ENCODE data around the gene UBN2. TPM values are rescaled to one million over a fixed set of nuclear protein-coding genes. Genes with fewer than 3 reads are reported as not detected.
A peak's percentile ranks its signal among the peaks of the same experiment; 100 is the strongest.

The UBN2 gene
- total and polyA plus RNA-seq, 2 of the 13 experiments (the other 11 are each of a cell fraction or from before 2014, with no cell fraction given): 5.6 to 5.7 TPM

DNA sequence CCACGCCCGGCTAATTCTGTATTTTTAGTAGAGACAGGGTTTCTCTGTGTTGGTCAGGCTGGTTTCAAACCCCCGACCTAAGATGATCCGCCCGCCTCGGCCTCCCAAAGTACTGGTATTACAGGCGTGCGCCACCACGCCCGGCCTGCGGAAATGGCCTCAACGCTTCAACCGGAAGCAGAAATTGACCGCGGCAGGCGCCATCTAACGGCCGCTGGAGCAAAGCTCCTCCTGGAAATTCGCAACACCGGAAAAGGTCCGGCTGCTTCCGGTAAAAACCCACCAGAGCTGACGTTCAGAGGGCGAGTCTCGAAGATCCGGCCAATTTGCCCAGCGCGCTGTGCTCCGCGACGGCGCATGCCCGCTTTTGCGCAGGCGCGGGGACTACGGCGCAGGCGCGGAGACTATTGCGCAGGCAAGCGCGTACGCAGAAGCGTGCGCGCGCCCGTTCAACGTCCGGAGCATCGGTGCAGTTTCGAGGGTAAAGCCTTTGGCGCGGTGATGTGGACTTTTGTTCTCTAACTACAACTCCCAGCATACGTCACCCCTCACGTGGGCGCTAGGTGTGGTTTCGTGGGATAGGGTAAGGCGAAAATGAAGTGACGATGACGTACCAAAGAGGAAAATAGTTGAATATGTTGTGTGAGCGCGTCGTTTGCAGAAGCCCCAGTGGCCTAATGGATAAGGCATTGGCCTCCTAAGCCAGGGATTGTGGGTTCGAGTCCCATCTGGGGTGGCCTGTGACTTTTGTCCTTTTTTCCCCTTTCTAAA lies 109.2 kb downstream of the UBN2 start (continued):
- TF ChIP-seq, protein P1, sequence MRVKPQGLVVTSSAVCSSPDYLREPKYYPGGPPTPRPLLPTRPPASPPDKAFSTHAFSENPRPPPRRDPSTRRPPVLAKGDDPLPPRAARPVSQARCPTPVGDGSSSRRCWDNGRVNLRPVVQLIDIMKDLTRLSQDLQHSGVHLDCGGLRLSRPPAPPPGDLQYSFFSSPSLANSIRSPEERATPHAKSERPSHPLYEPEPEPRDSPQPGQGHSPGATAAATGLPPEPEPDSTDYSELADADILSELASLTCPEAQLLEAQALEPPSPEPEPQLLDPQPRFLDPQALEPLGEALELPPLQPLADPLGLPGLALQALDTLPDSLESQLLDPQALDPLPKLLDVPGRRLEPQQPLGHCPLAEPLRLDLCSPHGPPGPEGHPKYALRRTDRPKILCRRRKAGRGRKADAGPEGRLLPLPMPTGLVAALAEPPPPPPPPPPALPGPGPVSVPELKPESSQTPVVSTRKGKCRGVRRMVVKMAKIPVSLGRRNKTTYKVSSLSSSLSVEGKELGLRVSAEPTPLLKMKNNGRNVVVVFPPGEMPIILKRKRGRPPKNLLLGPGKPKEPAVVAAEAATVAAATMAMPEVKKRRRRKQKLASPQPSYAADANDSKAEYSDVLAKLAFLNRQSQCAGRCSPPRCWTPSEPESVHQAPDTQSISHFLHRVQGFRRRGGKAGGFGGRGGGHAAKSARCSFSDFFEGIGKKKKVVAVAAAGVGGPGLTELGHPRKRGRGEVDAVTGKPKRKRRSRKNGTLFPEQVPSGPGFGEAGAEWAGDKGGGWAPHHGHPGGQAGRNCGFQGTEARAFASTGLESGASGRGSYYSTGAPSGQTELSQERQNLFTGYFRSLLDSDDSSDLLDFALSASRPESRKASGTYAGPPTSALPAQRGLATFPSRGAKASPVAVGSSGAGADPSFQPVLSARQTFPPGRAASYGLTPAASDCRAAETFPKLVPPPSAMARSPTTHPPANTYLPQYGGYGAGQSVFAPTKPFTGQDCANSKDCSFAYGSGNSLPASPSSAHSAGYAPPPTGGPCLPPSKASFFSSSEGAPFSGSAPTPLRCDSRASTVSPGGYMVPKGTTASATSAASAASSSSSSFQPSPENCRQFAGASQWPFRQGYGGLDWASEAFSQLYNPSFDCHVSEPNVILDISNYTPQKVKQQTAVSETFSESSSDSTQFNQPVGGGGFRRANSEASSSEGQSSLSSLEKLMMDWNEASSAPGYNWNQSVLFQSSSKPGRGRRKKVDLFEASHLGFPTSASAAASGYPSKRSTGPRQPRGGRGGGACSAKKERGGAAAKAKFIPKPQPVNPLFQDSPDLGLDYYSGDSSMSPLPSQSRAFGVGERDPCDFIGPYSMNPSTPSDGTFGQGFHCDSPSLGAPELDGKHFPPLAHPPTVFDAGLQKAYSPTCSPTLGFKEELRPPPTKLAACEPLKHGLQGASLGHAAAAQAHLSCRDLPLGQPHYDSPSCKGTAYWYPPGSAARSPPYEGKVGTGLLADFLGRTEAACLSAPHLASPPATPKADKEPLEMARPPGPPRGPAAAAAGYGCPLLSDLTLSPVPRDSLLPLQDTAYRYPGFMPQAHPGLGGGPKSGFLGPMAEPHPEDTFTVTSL (CRISPR knock-in tag; IDR thresholded peaks at IDR 0.05; ENCODE audit: borderline replicate concordance): peak; percentile 10; the same call in 1 of the 2 replicates
- TF ChIP-seq CREB1 (IDR thresholded peaks at IDR 0.05): peak; percentile 99
- peak; percentile 97 for TF ChIP-seq CREB1 (CRISPR knock-in tag; IDR thresholded peaks at IDR 0.05)
- no peak for TF ChIP-seq CCAR2 (optimal IDR thresholded peaks at IDR 0.05; ENCODE audit: low read depth, low read length)
- TF ChIP-seq ISL2 (CRISPR knock-in tag; IDR thresholded peaks at IDR 0.05): peak; percentile 48; the same call in 1 of the 2 replicates
- no peak for TF ChIP-seq ZNF569 (CRISPR knock-in tag; IDR thresholded peaks at IDR 0.05; ENCODE audit: borderline replicate concordance)
- TF ChIP-seq, protein P2, sequence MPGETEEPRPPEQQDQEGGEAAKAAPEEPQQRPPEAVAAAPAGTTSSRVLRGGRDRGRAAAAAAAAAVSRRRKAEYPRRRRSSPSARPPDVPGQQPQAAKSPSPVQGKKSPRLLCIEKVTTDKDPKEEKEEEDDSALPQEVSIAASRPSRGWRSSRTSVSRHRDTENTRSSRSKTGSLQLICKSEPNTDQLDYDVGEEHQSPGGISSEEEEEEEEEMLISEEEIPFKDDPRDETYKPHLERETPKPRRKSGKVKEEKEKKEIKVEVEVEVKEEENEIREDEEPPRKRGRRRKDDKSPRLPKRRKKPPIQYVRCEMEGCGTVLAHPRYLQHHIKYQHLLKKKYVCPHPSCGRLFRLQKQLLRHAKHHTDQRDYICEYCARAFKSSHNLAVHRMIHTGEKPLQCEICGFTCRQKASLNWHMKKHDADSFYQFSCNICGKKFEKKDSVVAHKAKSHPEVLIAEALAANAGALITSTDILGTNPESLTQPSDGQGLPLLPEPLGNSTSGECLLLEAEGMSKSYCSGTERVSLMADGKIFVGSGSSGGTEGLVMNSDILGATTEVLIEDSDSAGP (CRISPR knock-in tag; IDR thresholded peaks at IDR 0.05; ENCODE audit: borderline replicate concordance): peak; percentile 79; the same call in 1 of the 2 replicates
- peak; percentile 48; the same call in 1 of the 2 replicates for TF ChIP-seq KDM3A (CRISPR knock-in tag; IDR thresholded peaks at IDR 0.05; ENCODE audit: low read depth)
- TF ChIP-seq AHR (CRISPR knock-in tag; IDR thresholded peaks at IDR 0.05): 0 out of 2 replicates have a peak, but pooled peaks have one; percentile 30
- no peak for TF ChIP-seq TCF7 (IDR thresholded peaks at IDR 0.05; ENCODE audit: low read depth)
- peak; percentile 5; the same call in 1 of the 2 replicates for TF ChIP-seq SIN3B (IDR thresholded peaks at IDR 0.05; ENCODE audit: low read length)
- TF ChIP-seq ZNF780A (CRISPR knock-in tag; IDR thresholded peaks at IDR 0.05): peak; percentile 70
- TF ChIP-seq ZNF230 (CRISPR knock-in tag; IDR thresholded peaks at IDR 0.05): peak; percentile 98
- TF ChIP-seq ASH2L (IDR thresholded peaks at IDR 0.05; ENCODE audit: insufficient read length, low read depth, low read length): peak; percentile 90
- TF ChIP-seq KDM5A (IDR thresholded peaks at IDR 0.05; ENCODE audit: borderline replicate concordance, low read length): no peak; the same call in 1 of the 2 replicates
- peak; percentile 95; the same call in 1 of the 2 replicates for TF ChIP-seq ZNF510 (CRISPR knock-in tag; IDR thresholded peaks at IDR 0.05; ENCODE audit: low read depth)
- no peak for TF ChIP-seq ZNF207 (IDR thresholded peaks at IDR 0.05; ENCODE audit: borderline replicate concordance)
- TF ChIP-seq, protein P3, sequence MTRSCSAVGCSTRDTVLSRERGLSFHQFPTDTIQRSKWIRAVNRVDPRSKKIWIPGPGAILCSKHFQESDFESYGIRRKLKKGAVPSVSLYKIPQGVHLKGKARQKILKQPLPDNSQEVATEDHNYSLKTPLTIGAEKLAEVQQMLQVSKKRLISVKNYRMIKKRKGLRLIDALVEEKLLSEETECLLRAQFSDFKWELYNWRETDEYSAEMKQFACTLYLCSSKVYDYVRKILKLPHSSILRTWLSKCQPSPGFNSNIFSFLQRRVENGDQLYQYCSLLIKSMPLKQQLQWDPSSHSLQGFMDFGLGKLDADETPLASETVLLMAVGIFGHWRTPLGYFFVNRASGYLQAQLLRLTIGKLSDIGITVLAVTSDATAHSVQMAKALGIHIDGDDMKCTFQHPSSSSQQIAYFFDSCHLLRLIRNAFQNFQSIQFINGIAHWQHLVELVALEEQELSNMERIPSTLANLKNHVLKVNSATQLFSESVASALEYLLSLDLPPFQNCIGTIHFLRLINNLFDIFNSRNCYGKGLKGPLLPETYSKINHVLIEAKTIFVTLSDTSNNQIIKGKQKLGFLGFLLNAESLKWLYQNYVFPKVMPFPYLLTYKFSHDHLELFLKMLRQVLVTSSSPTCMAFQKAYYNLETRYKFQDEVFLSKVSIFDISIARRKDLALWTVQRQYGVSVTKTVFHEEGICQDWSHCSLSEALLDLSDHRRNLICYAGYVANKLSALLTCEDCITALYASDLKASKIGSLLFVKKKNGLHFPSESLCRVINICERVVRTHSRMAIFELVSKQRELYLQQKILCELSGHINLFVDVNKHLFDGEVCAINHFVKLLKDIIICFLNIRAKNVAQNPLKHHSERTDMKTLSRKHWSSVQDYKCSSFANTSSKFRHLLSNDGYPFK (CRISPR knock-in tag; IDR thresholded peaks at IDR 0.05; ENCODE audit: borderline replicate concordance): peak; percentile 89; the same call in 1 of the 2 replicates
- peak; percentile 78; the same call in 1 of the 2 replicates for TF ChIP-seq EED (CRISPR knock-in tag; IDR thresholded peaks at IDR 0.05)
